Endodermal cell (in vitro differentiated cells): Measurements from ENCODE around the gene PCF11. TPM values are rescaled to one million over a fixed set of nuclear protein-coding genes. Genes with fewer than 3 reads are reported as not detected.
"Not testable (repeated sequence)": the region's sequence is repeated elsewhere in the genome, so short reads cannot be mapped to it uniquely, and the experiment has no call there.

ENCODE experiments used
- DNase-seq: peaks from one replicate; pipeline ENCODE4 v3.0.0-alpha.2; 2017
- H3K27ac ChIP-seq: 2 replicates; pipeline ENCODE4 v1.5.1; 2013; ENCODE audit warnings: mild to moderate bottlenecking, low read depth, low read length, moderate library complexity
- H3K27me3 ChIP-seq: 2 replicates; pipeline ENCODE4 v1.6.1; 2013; ENCODE audit warnings: mild to moderate bottlenecking, low read length, moderate library complexity; ENCODE audit not compliant: insufficient read depth, control insufficient read depth, poor library complexity, severe bottlenecking
- H3K36me3 ChIP-seq: 2 replicates; pipeline ENCODE4 v1.7.0; 2013; ENCODE audit warnings: mild to moderate bottlenecking, low read length, moderate library complexity; ENCODE audit not compliant: control insufficient read depth, insufficient read depth
- H3K4me1 ChIP-seq: one replicate; pipeline ENCODE4 v1.7.0; 2013; ENCODE audit warnings: low read length; ENCODE audit not compliant: control insufficient read depth, insufficient read depth
- H3K4me3 ChIP-seq: 2 replicates; pipeline ENCODE4 v1.5.1; 2013; ENCODE audit warnings: mild to moderate bottlenecking, low read length, moderate library complexity
- H3K9ac ChIP-seq: 2 replicates; pipeline ENCODE4 v1.6.1; 2013; ENCODE audit warnings: mild to moderate bottlenecking, low read length, moderate library complexity; ENCODE audit not compliant: poor library complexity, severe bottlenecking; ENCODE audit errors: extremely low read depth
- H3K9me3 ChIP-seq: 2 replicates; pipeline ENCODE4 v1.6.1; 2013; ENCODE audit warnings: mild to moderate bottlenecking, low read length, moderate library complexity; ENCODE audit not compliant: control insufficient read depth
- H3K27ac Mint-ChIP-seq: 2 replicates; pipeline ENCODE4 v1.8.0; 2020; ENCODE audit warnings: mixed read lengths
- H3K27me3 Mint-ChIP-seq: 2 replicates; pipeline ENCODE4 v1.8.0; 2021; ENCODE audit warnings: mild to moderate bottlenecking, mixed read lengths; ENCODE audit not compliant: insufficient read depth
- H3K36me3 Mint-ChIP-seq: 2 replicates; pipeline ENCODE4 v1.8.0; 2020; ENCODE audit warnings: low read depth, mixed read lengths
- H3K4me1 Mint-ChIP-seq: 2 replicates; pipeline ENCODE4 v1.8.0; 2020; ENCODE audit warnings: mixed read lengths
- H3K4me3 Mint-ChIP-seq: 2 replicates; pipeline ENCODE4 v1.8.0; 2020; ENCODE audit warnings: mild to moderate bottlenecking, moderate library complexity, mixed read lengths
- H3K9me3 Mint-ChIP-seq: 2 replicates; pipeline ENCODE4 v1.8.0; 2020; ENCODE audit warnings: mild to moderate bottlenecking, mixed read lengths
- CTCF ChIP-seq: fragments of 200-600 bp; sonication (generic); conservative IDR thresholded peaks from 2 replicates; pipeline ENCODE4 v1.5.0; 2021; ENCODE audit warnings: antibody characterized with exemption, mild to moderate bottlenecking
- WGBS, 2 experiments: methylation state at CpG; one replicate each; pipeline versions ENCODE4 v1.1.5 to v1.1.7; 2013; ENCODE audit warnings: missing lambda C conversion rate in 2 of 2, mixed read lengths in 1 of 2; ENCODE audit not compliant: insufficient coverage in 1 of 2, insufficient read length in 1 of 2; 5-methylcytosine and 5-hydroxymethylcytosine counted together
- total RNA-seq, 2 donors: library from RNA; stranded (reverse); fragmentation: NEBNext Ultra II Directional in 1 of 2; extraction: Animal tissue kit (Norgen Biotek cat#: 25700) in 1 of 2; gene quantifications; 2 replicates in 1 of 2; 3 replicates in 1 of 2; pipeline ENCODE4 v1.2.1, GENCODE V29; 2021

Gene PCF11
- total RNA-seq, 2 donors from 2014 or later = 52.7 to 67.7 TPM

GRCh38 chr11:83200035-83200434, 43.1 kb downstream of the PCF11 start:
- WGBS, 2 experiments = 100% methylated on average over 1 of the region's 1 CpG; no CpG with 5 or more reads in 1 of the 2 experiments
- no peak overlapping the region for H3K4me3 Mint-ChIP-seq
- H3K27me3 ChIP-seq = no peaks in the 10 kb centered on the region

GRCh38 chr11:83205608-83206185, 48.8 kb downstream of the PCF11 start:
- 100% methylated on average over 1 to 3 of the region's 3 CpGs for WGBS, 2 experiments
- Histone ChIP-seq H3K4me1 (no peaks in the 10 kb centered on the region), H3K9ac (no peak overlapping the region), H3K27ac (no peak overlapping the region), H3K9me3 (peaks cover 11% of the 10 kb centered on the region), H3K36me3 (peaks cover 31% of the 10 kb centered on the region), H3K27me3 (no peaks in the 10 kb centered on the region), H3K4me3 (no peak overlapping the region)
- H3K9me3 Mint-ChIP-seq = peaks cover 4% of the 10 kb centered on the region
- no peak for DNase-seq
- H3K4me3 Mint-ChIP-seq = no peak overlapping the region
- H3K27ac Mint-ChIP-seq = no peak overlapping the region
- H3K36me3 Mint-ChIP-seq = peaks cover 56% of the 10 kb centered on the region
- no peak for TF ChIP-seq CTCF
- H3K4me1 Mint-ChIP-seq = no peaks in the 10 kb centered on the region
- H3K27me3 Mint-ChIP-seq = no peaks in the 10 kb centered on the region

More at GRCh38 chr11:83200035-83200434, 43.1 kb downstream of the PCF11 start:
- Histone ChIP-seq H3K27ac (no peak overlapping the region), H3K4me1 (no peaks in the 10 kb centered on the region), H3K9ac (no peak overlapping the region), H3K4me3 (no peak overlapping the region), H3K9me3 (no peaks in the 10 kb centered on the region), H3K36me3 (peaks cover 30% of the 10 kb centered on the region)
- Mint-ChIP-seq H3K9me3 (peaks cover 4% of the 10 kb centered on the region), H3K36me3 (peaks cover 27% of the 10 kb centered on the region), H3K4me1 (peaks cover 15% of the 10 kb centered on the region), H3K27me3 (no peaks in the 10 kb centered on the region), H3K27ac (no peak overlapping the region)
- DNase-seq = no peak
- no peak for TF ChIP-seq CTCF

- Histone ChIP-seq H3K4me1 (no peaks in the 10 kb centered on the region), H3K27me3 (no peaks in the 10 kb centered on the region), H3K9ac (no peak overlapping the region), H3K27ac (no peak overlapping the region), H3K36me3 (peaks cover 25% of the 10 kb centered on the region), H3K9me3 (peaks cover 11% of the 10 kb centered on the region), H3K4me3 (no peak overlapping the region)
- no peak for DNase-seq
- H3K27me3 Mint-ChIP-seq = no peaks in the 10 kb centered on the region
- peaks cover 55% of the 10 kb centered on the region for H3K36me3 Mint-ChIP-seq
- TF ChIP-seq CTCF = no peak
- no peak overlapping the region for H3K27ac Mint-ChIP-seq
- peaks cover 4% of the 10 kb centered on the region for H3K9me3 Mint-ChIP-seq
- H3K4me1 Mint-ChIP-seq = no peaks in the 10 kb centered on the region
- WGBS, 2 experiments = 80 to 100% methylated on average over 1 of the region's 1 CpG
- H3K4me3 Mint-ChIP-seq = no peak overlapping the region
Observed at GRCh38 chr11:83206221-83206620, 49.3 kb downstream of the PCF11 start.

GRCh38 chr11:83206771-83207382, 49.9 kb downstream of the PCF11 start:
- WGBS, 2 experiments = 74 to 100% methylated on average over 1 to 4 of the region's 4 CpGs
- not testable (repeated sequence) for DNase-seq, H3K27ac Mint-ChIP-seq

More at GRCh38 chr11:83206771-83207382, 49.9 kb downstream of the PCF11 start:
- not testable (repeated sequence) for H3K9ac ChIP-seq, H3K4me3 Mint-ChIP-seq, H3K27me3 ChIP-seq, H3K9me3 Mint-ChIP-seq, H3K4me1 Mint-ChIP-seq, H3K27ac ChIP-seq, H3K27me3 Mint-ChIP-seq, H3K4me3 ChIP-seq, H3K4me1 ChIP-seq
- peaks cover 55% of the 10 kb centered on the region for H3K36me3 Mint-ChIP-seq
- Histone ChIP-seq H3K36me3 (peaks cover 26% of the 10 kb centered on the region), H3K9me3 (peaks cover 11% of the 10 kb centered on the region)
